Ishikawa (cell line): ENCODE measurements around the gene FAM168A.

Experiments used
- CEBPB ChIP-seq: IDR thresholded peaks from 2 replicates; pipeline ENCODE4 v1.6.1; 2012
- CREB1 ChIP-seq: IDR thresholded peaks from 2 replicates; pipeline ENCODE4 v1.6.1; 2012; ENCODE audit warnings: low read depth
- EGR1 ChIP-seq: IDR thresholded peaks from 2 replicates; pipeline ENCODE4 v1.6.1; 2012
- EP300 ChIP-seq: IDR thresholded peaks from 2 replicates; pipeline ENCODE4 v1.6.1; 2012; ENCODE audit warnings: borderline replicate concordance
- FOXM1 ChIP-seq: IDR thresholded peaks from 2 replicates; pipeline ENCODE4 v1.6.1; 2012; ENCODE audit warnings: low read depth, borderline replicate concordance
- MAX ChIP-seq: IDR thresholded peaks from 2 replicates; pipeline ENCODE4 v1.6.1; 2012
- NFIC ChIP-seq: IDR thresholded peaks from 2 replicates; pipeline ENCODE4 v1.6.1; 2012
- RAD21 ChIP-seq: IDR thresholded peaks from 2 replicates; pipeline ENCODE4 v1.6.1; 2012; ENCODE audit warnings: low read depth
- TAF1 ChIP-seq: IDR thresholded peaks from 2 replicates; pipeline ENCODE4 v1.6.1; 2012; ENCODE audit warnings: low read depth, mild to moderate bottlenecking
- TCF12 ChIP-seq: IDR thresholded peaks from 2 replicates; pipeline ENCODE4 v1.6.1; 2012; ENCODE audit warnings: low read depth
- TEAD4 ChIP-seq: IDR thresholded peaks from 2 replicates; pipeline ENCODE4 v1.6.1; 2012
- USF1 ChIP-seq: IDR thresholded peaks from 2 replicates; pipeline ENCODE4 v1.6.1; 2012
- YY1 ChIP-seq: IDR thresholded peaks from 2 replicates; pipeline ENCODE4 v1.6.1; 2012; ENCODE audit warnings: low read depth
- ZBTB7A ChIP-seq: IDR thresholded peaks from 2 replicates; pipeline ENCODE4 v1.6.1; 2012; ENCODE audit warnings: low read depth
- TF ChIP-seq, protein P1 (sequence below): IDR thresholded peaks from 2 replicates; pipeline ENCODE4 v1.6.1; 2012; ENCODE audit warnings: low read depth, mild to moderate bottlenecking

FAM168A gene

DNA sequence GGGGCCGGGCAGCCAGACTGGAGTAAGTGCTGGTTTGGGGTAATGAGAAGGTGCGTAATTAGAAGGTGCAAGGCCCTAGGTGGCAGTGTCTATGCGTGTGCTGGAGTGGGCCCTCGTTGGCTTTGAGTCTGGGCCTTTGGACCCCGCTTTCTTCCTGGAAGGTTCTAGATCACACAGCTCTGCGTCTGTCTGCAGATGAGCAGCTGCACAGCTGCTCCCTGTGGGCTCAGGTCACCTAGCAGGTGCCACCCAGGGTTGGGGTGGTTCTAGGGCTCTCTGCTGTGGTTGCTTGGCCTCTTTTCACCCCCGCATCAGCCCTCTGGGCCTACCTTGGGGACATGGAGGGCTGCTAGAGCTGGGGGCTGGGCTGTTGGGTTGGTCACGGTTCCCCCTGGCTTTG is 211.4 kb downstream of the FAM168A start:
- TF ChIP-seq TAF1: no peak
- no peak for TF ChIP-seq CREB1
- TF ChIP-seq TCF12: no peak
- TF ChIP-seq EGR1: no peak
- no peak for TF ChIP-seq YY1
- no peak for TF ChIP-seq FOXM1
- no peak for TF ChIP-seq EP300
- TF ChIP-seq, protein P1, sequence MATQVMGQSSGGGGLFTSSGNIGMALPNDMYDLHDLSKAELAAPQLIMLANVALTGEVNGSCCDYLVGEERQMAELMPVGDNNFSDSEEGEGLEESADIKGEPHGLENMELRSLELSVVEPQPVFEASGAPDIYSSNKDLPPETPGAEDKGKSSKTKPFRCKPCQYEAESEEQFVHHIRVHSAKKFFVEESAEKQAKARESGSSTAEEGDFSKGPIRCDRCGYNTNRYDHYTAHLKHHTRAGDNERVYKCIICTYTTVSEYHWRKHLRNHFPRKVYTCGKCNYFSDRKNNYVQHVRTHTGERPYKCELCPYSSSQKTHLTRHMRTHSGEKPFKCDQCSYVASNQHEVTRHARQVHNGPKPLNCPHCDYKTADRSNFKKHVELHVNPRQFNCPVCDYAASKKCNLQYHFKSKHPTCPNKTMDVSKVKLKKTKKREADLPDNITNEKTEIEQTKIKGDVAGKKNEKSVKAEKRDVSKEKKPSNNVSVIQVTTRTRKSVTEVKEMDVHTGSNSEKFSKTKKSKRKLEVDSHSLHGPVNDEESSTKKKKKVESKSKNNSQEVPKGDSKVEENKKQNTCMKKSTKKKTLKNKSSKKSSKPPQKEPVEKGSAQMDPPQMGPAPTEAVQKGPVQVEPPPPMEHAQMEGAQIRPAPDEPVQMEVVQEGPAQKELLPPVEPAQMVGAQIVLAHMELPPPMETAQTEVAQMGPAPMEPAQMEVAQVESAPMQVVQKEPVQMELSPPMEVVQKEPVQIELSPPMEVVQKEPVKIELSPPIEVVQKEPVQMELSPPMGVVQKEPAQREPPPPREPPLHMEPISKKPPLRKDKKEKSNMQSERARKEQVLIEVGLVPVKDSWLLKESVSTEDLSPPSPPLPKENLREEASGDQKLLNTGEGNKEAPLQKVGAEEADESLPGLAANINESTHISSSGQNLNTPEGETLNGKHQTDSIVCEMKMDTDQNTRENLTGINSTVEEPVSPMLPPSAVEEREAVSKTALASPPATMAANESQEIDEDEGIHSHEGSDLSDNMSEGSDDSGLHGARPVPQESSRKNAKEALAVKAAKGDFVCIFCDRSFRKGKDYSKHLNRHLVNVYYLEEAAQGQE: no peak
- TF ChIP-seq CEBPB: no peak
- no peak for TF ChIP-seq ZBTB7A
- TF ChIP-seq RAD21: no peak
- no peak for TF ChIP-seq MAX
- no peak for TF ChIP-seq NFIC
- TF ChIP-seq TEAD4: no peak
- no peak for TF ChIP-seq USF1

- TF ChIP-seq RAD21: no peak
- TF ChIP-seq, protein P1: no peak
- TF ChIP-seq FOXM1: no peak
- no peak for TF ChIP-seq TCF12
- TF ChIP-seq NFIC: no peak
- TF ChIP-seq YY1: no peak
Measured at GRCh38 chr11:73386016-73386415, 211.9 kb downstream of the FAM168A start.

- TF ChIP-seq ZBTB7A (peak; percentile 52; the same call in 1 of the 2 replicates), NFIC (peak; percentile 5; the same call in 1 of the 2 replicates), USF1 (no peak)
Measured at GRCh38 chr11:73384872-73385689, 212.8 kb downstream of the FAM168A start.

GRCh38 chr11:73384531-73384871 is 213.4 kb downstream of the FAM168A start:
- no peak for TF ChIP-seq TAF1
- TF ChIP-seq TCF12: no peak
- TF ChIP-seq ZBTB7A: no peak
- TF ChIP-seq CEBPB: no peak
- no peak for TF ChIP-seq YY1
- TF ChIP-seq EGR1: no peak
- TF ChIP-seq EP300: no peak
- no peak for TF ChIP-seq USF1
- TF ChIP-seq NFIC: no peak
- no peak for TF ChIP-seq CREB1
- no peak for TF ChIP-seq MAX
- no peak for TF ChIP-seq FOXM1

DNA sequence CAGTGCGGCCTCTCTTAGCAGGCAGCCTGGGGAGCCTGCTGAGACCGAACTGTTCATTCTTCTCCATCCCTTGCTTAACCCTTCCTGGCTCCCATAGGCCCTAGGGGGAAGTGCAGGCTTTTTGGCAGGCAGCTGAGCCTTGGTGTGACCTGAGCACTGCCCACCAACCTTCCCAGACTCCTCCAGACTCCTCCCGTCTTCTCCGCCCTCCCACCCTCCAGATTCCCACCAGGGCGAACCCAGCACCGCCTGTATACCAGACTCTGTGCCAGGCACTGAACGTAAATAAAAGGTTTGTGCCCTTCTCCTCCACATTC is 213.8 kb downstream of the FAM168A start:
- no peak for TF ChIP-seq CREB1
- no peak for TF ChIP-seq ZBTB7A
- no peak for TF ChIP-seq MAX
- TF ChIP-seq TAF1: no peak
- no peak; the same call in 1 of the 2 replicates for TF ChIP-seq TCF12
- TF ChIP-seq EGR1: no peak
- no peak for TF ChIP-seq TEAD4
- TF ChIP-seq NFIC: no peak
- TF ChIP-seq, protein P1: no peak
- TF ChIP-seq EP300: no peak
- TF ChIP-seq YY1: no peak
- no peak for TF ChIP-seq CEBPB
- no peak for TF ChIP-seq USF1
- no peak for TF ChIP-seq FOXM1
- no peak for TF ChIP-seq RAD21
